ENCODE results near the gene TMSB4X.

DNA sequence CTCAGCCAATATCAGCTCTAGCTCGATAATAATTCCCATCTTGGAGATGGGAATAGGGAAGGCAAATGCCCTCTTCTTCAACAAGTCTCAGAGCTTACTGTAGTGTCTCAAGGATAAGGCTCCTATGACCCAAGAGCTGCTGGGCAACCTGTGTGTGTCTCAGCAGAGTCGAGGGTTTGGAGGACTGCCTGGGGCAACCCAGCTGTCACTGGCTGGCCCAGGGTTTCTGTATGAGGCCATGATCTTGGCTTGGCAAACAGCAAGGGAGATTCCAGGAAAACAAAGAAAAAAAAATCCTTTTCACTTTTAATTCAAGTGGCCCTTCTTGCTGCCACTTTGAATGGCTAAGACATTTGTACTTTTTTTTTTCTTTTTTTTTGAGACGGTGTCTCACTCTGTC, 34.4 kb downstream of the TMSB4X start:
- TF ChIP-seq CTCF (conservative IDR thresholded peaks at IDR 0.05; ENCODE audit: low read length): no peak
- TF ChIP-seq EZH2phosphoT487 (IDR thresholded peaks at IDR 0.05; ENCODE audit: borderline replicate concordance, low read depth, low read length): no peak

Measured in OCI-LY7 (cell line).